Hematopoietic multipotent progenitor cell treated with erythropoietin and hydrocortisone succinate and interleukin-3 and kit ligand, for 8 days (in vitro differentiated cells): ENCODE measurements around the gene VWA5B1.

Source experiments
- DNase-seq: peaks from one replicate; pipeline ENCODE4 v3.0.0-alpha.2; 2015

The VWA5B1 gene

GRCh38 chr1:20371883-20372282, 81.2 kb downstream of the VWA5B1 start:
- DNase-seq = no peak

GRCh38 chr1:20372676-20373075, 82.0 kb downstream of the VWA5B1 start:
- no peak for DNase-seq

GRCh38 chr1:20373286-20373685, 82.6 kb downstream of the VWA5B1 start:
- no peak for DNase-seq

- no peak for DNase-seq
These were observed 83.1 kb downstream of the VWA5B1 start for GRCh38 chr1:20373764-20374163.

GRCh38 chr1:20375563-20375962, 84.9 kb downstream of the VWA5B1 start:
- DNase-seq = no peak

GRCh38 chr1:20376171-20376570, 85.5 kb downstream of the VWA5B1 start:
- no peak for DNase-seq

- DNase-seq = peak; percentile 31
These were observed 86.3 kb downstream of the VWA5B1 start for GRCh38 chr1:20376880-20377494.

GRCh38 chr1:20377516-20378270, 87.0 kb downstream of the VWA5B1 start:
- DNase-seq = no peak

GRCh38 chr1:20379075-20379474, 88.4 kb downstream of the VWA5B1 start:
- DNase-seq = no peak

GRCh38 chr1:20380175-20380574, 89.5 kb downstream of the VWA5B1 start:
- no peak for DNase-seq

- no peak for DNase-seq
These were observed 90.0 kb downstream of the VWA5B1 start for GRCh38 chr1:20380616-20381035.

- no peak for DNase-seq
These were observed 90.5 kb downstream of the VWA5B1 start for GRCh38 chr1:20381045-20381641.

GRCh38 chr1:20381961-20382360, 91.3 kb downstream of the VWA5B1 start:
- no peak for DNase-seq

- DNase-seq = no peak
These were observed 92.0 kb downstream of the VWA5B1 start for GRCh38 chr1:20382711-20383110.

GRCh38 chr1:20383631-20384030, 93.0 kb downstream of the VWA5B1 start:
- no peak for DNase-seq

GRCh38 chr1:20385630-20386029, 95.0 kb downstream of the VWA5B1 start:
- DNase-seq = no peak

- no peak for DNase-seq
These were observed 95.8 kb downstream of the VWA5B1 start for GRCh38 chr1:20386323-20387081.

- no peak for DNase-seq
These were observed 98.9 kb downstream of the VWA5B1 start for GRCh38 chr1:20389571-20389970.

- no peak for DNase-seq
These were observed 100.1 kb downstream of the VWA5B1 start for GRCh38 chr1:20390589-20391331.

GRCh38 chr1:20395255-20395654, 104.6 kb downstream of the VWA5B1 start:
- DNase-seq = no peak

GRCh38 chr1:20398744-20399143, 108.1 kb downstream of the VWA5B1 start:
- DNase-seq = no peak

- DNase-seq = no peak
These were observed 108.5 kb downstream of the VWA5B1 start for GRCh38 chr1:20399196-20399595.
